Measurements from ENCODE around the gene TNFSF9. TPM values are rescaled to one million over a fixed set of nuclear protein-coding genes. Genes with fewer than 3 reads are reported as not detected.

The TNFSF9 gene
- total RNA-seq, 2 experiments from 2014 or later, result 20.9 to 22.3 TPM

DNA sequence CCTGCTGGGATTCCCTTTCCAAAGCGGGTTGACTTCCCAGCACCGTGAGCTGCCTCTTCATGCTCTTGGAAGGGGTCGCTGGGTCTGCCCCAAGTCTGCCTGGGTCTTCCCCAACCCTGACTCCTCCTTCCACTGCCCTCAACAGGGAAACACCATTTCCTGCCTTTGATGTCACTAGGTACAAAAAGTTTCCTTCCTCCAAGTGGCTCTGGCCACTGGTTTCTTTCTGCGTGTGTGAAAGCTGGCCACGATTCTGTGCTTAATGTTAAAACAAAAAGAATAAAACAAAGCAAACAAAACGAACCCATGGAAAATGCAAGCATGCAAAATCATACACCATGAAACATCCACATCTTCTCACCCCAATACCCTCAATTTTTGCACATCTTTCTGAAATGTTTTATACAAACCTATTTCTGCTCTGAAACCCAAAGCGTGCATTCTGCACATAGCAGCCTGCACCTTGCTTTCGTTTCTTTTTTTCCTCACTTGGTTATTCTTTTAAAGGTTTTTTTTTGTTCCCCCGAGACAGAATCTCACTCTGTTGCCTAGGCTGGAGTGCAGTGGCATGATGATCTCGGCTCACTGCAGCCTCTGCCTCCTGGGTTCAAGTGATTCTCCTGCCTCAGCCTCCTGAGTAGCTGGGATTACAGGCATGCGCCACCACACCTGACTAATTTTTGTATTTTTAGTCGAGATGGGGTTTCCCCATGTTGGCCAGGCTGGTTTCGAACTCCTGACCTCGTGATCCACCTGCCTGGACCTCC lies 12.5 kb upstream of the TNFSF9 start:
- Histone ChIP-seq H3K4me2 (ENCODE audit: low read length) (peak overlapping the region; percentile 77), H3K79me2 (ENCODE audit: insufficient read depth, low read depth, low read length) (no peaks in the 10 kb centered on the region), H3K9me2 (ENCODE audit: insufficient read depth, low read length) (no peaks in the 10 kb centered on the region), H3K4me1 (ENCODE audit: insufficient read depth, low read length, poor library complexity, severe bottlenecking) (peaks cover 68% of the 10 kb centered on the region), H2AFZ (ENCODE audit: low read length) (peak overlapping the region; percentile 12; the same call in 1 of the 2 replicates), H4K20me1 (ENCODE audit: insufficient read depth, low read length) (no peaks in the 10 kb centered on the region), H3K4me3 (ENCODE audit: low read depth, low read length, poor library complexity, severe bottlenecking) (peak overlapping the region; percentile 50), H3K9me3 (ENCODE audit: low read length) (no peaks in the 10 kb centered on the region), H3K36me3 (ENCODE audit: insufficient read depth, low read length) (no peaks in the 10 kb centered on the region), H3K27ac (ENCODE audit: low read depth, low read length, poor library complexity, severe bottlenecking) (peak overlapping the region; percentile 90)
- BruUV-seq (replicated peaks), result no TSS peak
- POLR2A ChIA-PET, result interaction anchor here (1.1 to 1.6 kb wide), 3 partner anchors 70 to 84 kb away, joined by 3 to 8 read pairs (median 7); no protein-coding TSS in a partner anchor
- intact Hi-C loops (cut with micrococcal nuclease; ENCODE audit: unreplicated experiment), result no loop called here
- DNase-seq (ENCODE audit: low spot score), result peak; percentile 83
- CTCF ChIA-PET (ENCODE audit: unreplicated experiment), result no interaction called here
- no peak for TF ChIP-seq CTCF (conservative IDR thresholded peaks at IDR 0.05; ENCODE audit: low read length)
- no peak for TF ChIP-seq EZH2phosphoT487 (IDR thresholded peaks at IDR 0.05; ENCODE audit: borderline replicate concordance, low read depth, low read length)

DNA sequence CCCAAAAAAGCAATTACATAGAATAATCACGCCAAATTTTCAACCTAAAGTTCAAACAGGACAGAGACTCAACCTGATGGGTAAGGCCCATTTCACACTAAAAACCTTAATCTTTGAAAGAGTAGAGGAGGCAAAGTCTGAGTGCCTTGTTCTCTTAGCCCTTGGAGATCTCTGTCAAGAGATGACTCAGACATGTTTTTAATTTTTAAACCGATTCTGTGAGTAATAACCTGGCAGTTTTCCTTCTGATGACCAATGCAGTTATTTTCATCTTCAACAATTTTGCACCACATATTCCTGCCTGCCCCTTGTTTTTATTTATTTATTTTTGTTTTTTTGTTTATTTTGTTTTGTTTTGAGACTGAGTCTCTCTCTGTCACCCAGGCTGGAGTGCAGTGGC lies 11.5 kb upstream of the TNFSF9 start:
- CTCF ChIA-PET (ENCODE audit: unreplicated experiment), result no interaction called here
- H4K20me1 ChIP-seq (ENCODE audit: insufficient read depth, low read length), result no peaks in the 10 kb centered on the region
- intact Hi-C loops (cut with micrococcal nuclease; ENCODE audit: unreplicated experiment), result no loop called here
- no peaks in the 10 kb centered on the region for H3K9me3 ChIP-seq (ENCODE audit: low read length)
- H3K4me3 ChIP-seq (ENCODE audit: low read depth, low read length, poor library complexity, severe bottlenecking), result no peak overlapping the region
- peak overlapping the region; percentile 77 for H3K4me2 ChIP-seq (ENCODE audit: low read length)
- BruUV-seq (replicated peaks), result no TSS peak
- peaks cover 78% of the 10 kb centered on the region for H3K4me1 ChIP-seq (ENCODE audit: insufficient read depth, low read length, poor library complexity, severe bottlenecking)
- peak overlapping the region; percentile 90 for H3K27ac ChIP-seq (ENCODE audit: low read depth, low read length, poor library complexity, severe bottlenecking)
- no peaks in the 10 kb centered on the region for H3K36me3 ChIP-seq (ENCODE audit: insufficient read depth, low read length)
- H3K79me2 ChIP-seq (ENCODE audit: insufficient read depth, low read depth, low read length), result no peaks in the 10 kb centered on the region
- no peak for TF ChIP-seq CTCF (conservative IDR thresholded peaks at IDR 0.05; ENCODE audit: low read length)
- no peak for TF ChIP-seq EZH2phosphoT487 (IDR thresholded peaks at IDR 0.05; ENCODE audit: borderline replicate concordance, low read depth, low read length)
- H2AFZ ChIP-seq (ENCODE audit: low read length), result peak overlapping the region; percentile 42; the same call in 1 of the 2 replicates
- POLR2A ChIA-PET, result interaction anchor here (0.6 to 1.6 kb wide), 5 partner anchors 9 to 253 kb away, joined by 3 to 5 read pairs (median 3); partner anchors contain the start of gene VAV1
- H3K9me2 ChIP-seq (ENCODE audit: insufficient read depth, low read length), result no peaks in the 10 kb centered on the region
- no peak for DNase-seq (ENCODE audit: low spot score)
